K562 (cell line): Measurements from ENCODE around the gene ATP10B. TPM values are rescaled to one million over a fixed set of nuclear protein-coding genes. Genes with fewer than 3 reads are reported as not detected.

Source experiments
- ATAC-seq: fragments of 200-7000 bp; cut with Tn5 transposase; 3 replicates; pipeline ENCODE4 v1.9.1; 2020; ENCODE audit warnings: moderate library complexity
- BruUV-seq: library from RNA; stranded (reverse); fragments of 400-500 nt; replicated peaks from 2 replicates; lab custom pipeline; 2021; lab: Mats Ljungman, UMichigan
- CTCF ChIA-PET: fragments of 300-600 bp; formaldehyde crosslinking; extraction: SDS; loops from one replicate; lab custom pipeline; 2021; ENCODE audit warnings: low intra/inter-chr PET ratio; lab: Yijun Ruan, JAX
- POLR2A ChIA-PET: fragments of 300-600, 350-650 bp; sonication (Branson Sonifier 250); formaldehyde crosslinking; extraction: SDS; loops from one replicate; lab custom pipeline; 2021; ENCODE audit warnings: antibody characterized with exemption, inconsistent platforms; lab: Yijun Ruan, JAX
- DNase-seq, 4 experiments: peaks; one replicate each; pipeline versions ENCODE4 v3.0.0 to v3.0.0-alpha.2; 2011 to 2018; ENCODE audit warnings: low spot score in 3 of 4, mixed read lengths in 3 of 4; ENCODE audit errors: extremely low read depth in 1 of 4
- FAIRE-seq: peaks from 2 replicates; lab custom pipeline; 2011; peaks lifted over from hg19 to GRCh38; lab: Jason Lieb, UNC
- H2AFZ ChIP-seq: 2 replicates; pipeline ENCODE4 v1.6.0; 2011; ENCODE audit warnings: low read depth, low read length, control low read depth, inconsistent platforms
- H3K27ac ChIP-seq: fragments of 200-600 bp; 3 replicates; pipeline ENCODE4 v1.8.0; 2011; ENCODE audit warnings: low read depth, mild to moderate bottlenecking, control low read depth, inconsistent platforms, low read length, moderate library complexity, mixed read lengths; ENCODE audit errors: extremely low read depth
- H3K27me3 ChIP-seq, 2 experiments: fragments of 300-600 bp in 1 of 2; 2 replicates in 1 of 2; 3 replicates in 1 of 2; pipeline versions ENCODE4 v1.6.0 to v1.8.0; 2011; ENCODE audit warnings: inconsistent platforms in 2 of 2, low read length in 2 of 2, mild to moderate bottlenecking in 1 of 2, mixed read lengths in 1 of 2, moderate library complexity in 1 of 2; ENCODE audit not compliant: control insufficient read depth in 2 of 2, insufficient read depth in 2 of 2
- H3K36me3 ChIP-seq: fragments of 300-600 bp; 3 replicates; pipeline ENCODE4 v1.8.0; 2011; ENCODE audit warnings: mild to moderate bottlenecking, low read length, inconsistent platforms; ENCODE audit not compliant: control insufficient read depth, insufficient read depth
- H3K4me1 ChIP-seq, 2 experiments: fragments of 200-600 bp in 1 of 2; replicated peaks in 1 of 2; 2 replicates in 1 of 2; 3 replicates in 1 of 2; pipeline versions ENCODE4 v1.5.1 to v1.8.0; 2011; ENCODE audit warnings: inconsistent platforms in 2 of 2, low read length in 2 of 2, mild to moderate bottlenecking in 1 of 2, mixed read lengths in 1 of 2, moderate library complexity in 1 of 2; ENCODE audit not compliant: control insufficient read depth in 2 of 2, insufficient read depth in 2 of 2
- H3K4me2 ChIP-seq: 2 replicates; pipeline ENCODE4 v1.6.1; 2011; ENCODE audit warnings: low read length, control low read depth, inconsistent platforms, mixed read lengths; ENCODE audit not compliant: insufficient read depth
- H3K4me3 ChIP-seq: fragments of 200-600 bp; sonication (generic), shearing (Covaris generic); 2 replicates; pipeline ENCODE4 v1.5.1; 2016; ENCODE audit warnings: control low read depth, inconsistent platforms
- H3K79me2 ChIP-seq: fragments of 200-600 bp; 3 replicates; pipeline ENCODE4 v1.8.0; 2011; ENCODE audit warnings: low read length, inconsistent platforms; ENCODE audit not compliant: control insufficient read depth, insufficient read depth
- H3K9ac ChIP-seq, 2 experiments: 2 replicates each; pipeline versions ENCODE4 v1.6.0 to v1.6.1; 2011; ENCODE audit warnings: low read depth in 2 of 2, low read length in 2 of 2, control low read depth in 1 of 2, inconsistent platforms in 1 of 2, mild to moderate bottlenecking in 1 of 2, mixed read lengths in 1 of 2; ENCODE audit not compliant: insufficient read depth in 1 of 2
- H3K9me1 ChIP-seq: one replicate; pipeline ENCODE4 v1.6.0; 2011; ENCODE audit warnings: inconsistent platforms, mild to moderate bottlenecking, low read length, moderate library complexity; ENCODE audit not compliant: control insufficient read depth, insufficient read depth
- H3K9me3 ChIP-seq: replicated peaks from 2 replicates; pipeline ENCODE4 v1.5.1; 2011; ENCODE audit warnings: low read depth, low read length, inconsistent platforms; ENCODE audit not compliant: control insufficient read depth, insufficient read depth
- H4K20me1 ChIP-seq: replicated peaks from 2 replicates; pipeline ENCODE4 v1.6.1; 2011; ENCODE audit warnings: low read length, inconsistent platforms, mixed read lengths; ENCODE audit not compliant: control insufficient read depth, insufficient read depth
- ARID2 ChIP-seq: fragments of 450-650 bp; IDR thresholded peaks from 2 replicates; pipeline ENCODE4 v1.6.1; 2017; ENCODE audit warnings: antibody characterized with exemption, mild to moderate bottlenecking
- CHD1 ChIP-seq: fragments of 200-600 bp; sonication (generic); IDR thresholded peaks from one replicate; pipeline ENCODE4 v1.6.1; 2012; ENCODE audit warnings: mild to moderate bottlenecking, moderate library complexity, low read length, inconsistent platforms
- CTBP1 ChIP-seq: fragments of 450-650 bp; IDR thresholded peaks from 2 replicates; pipeline ENCODE4 v1.6.1; 2016; ENCODE audit warnings: borderline replicate concordance
- HNRNPL ChIP-seq: fragments of 200-400 bp; formaldehyde crosslinking; IDR thresholded peaks from 2 replicates; pipeline ENCODE4 v1.6.1; 2017; ENCODE audit warnings: low read depth, mild to moderate bottlenecking, low read length
- KDM4B ChIP-seq, 2 experiments: fragments of 450-650 bp in 1 of 2; sonication (generic) in 1 of 2; IDR thresholded peaks; 2 replicates each; pipeline ENCODE4 v1.6.1; 2016 to 2017; ENCODE audit warnings: borderline replicate concordance in 2 of 2, antibody characterized with exemption in 1 of 2, low read depth in 1 of 2, mild to moderate bottlenecking in 1 of 2
- MCM5 ChIP-seq: fragments of 450-650 bp; IDR thresholded peaks from 2 replicates; pipeline ENCODE4 v1.6.1; 2016; ENCODE audit warnings: low read depth
- POLR3G ChIP-seq: IDR thresholded peaks from 2 replicates; pipeline ENCODE4 v1.6.1; 2011; ENCODE audit not compliant: insufficient read length, insufficient replicate concordance; ENCODE audit errors: extremely low read depth
- SETDB1 ChIP-seq: IDR thresholded peaks from one replicate; pipeline ENCODE4 v1.6.1; 2012; ENCODE audit warnings: low read length, control low read depth, inconsistent platforms
- SRSF1 ChIP-seq: fragments of 200-400 bp; formaldehyde crosslinking; IDR thresholded peaks from 2 replicates; pipeline ENCODE4 v1.6.1; 2017; ENCODE audit warnings: mild to moderate bottlenecking, low read depth, low read length, moderate library complexity
- YY1 ChIP-seq, 3 experiments: IDR thresholded peaks; 2 replicates each; pipeline ENCODE4 v1.6.1; 2011; ENCODE audit warnings: low read length in 2 of 3, mild to moderate bottlenecking in 2 of 3, moderate library complexity in 2 of 3, borderline replicate concordance in 1 of 3, control low read depth in 1 of 3, low read depth in 1 of 3; ENCODE audit not compliant: insufficient read depth in 3 of 3, insufficient replicate concordance in 2 of 3, control insufficient read depth in 1 of 3, insufficient read length in 1 of 3; ENCODE audit errors: extremely low read depth in 1 of 3
- ZBTB17 ChIP-seq: fragments of 450-650 bp; formaldehyde crosslinking; IDR thresholded peaks from 2 replicates; pipeline ENCODE4 v1.4.0; 2020; ENCODE audit warnings: mild to moderate bottlenecking
- WGBS: fragments of 100-300 bp; shearing (Covaris generic); methylation state at CpG from one replicate; pipeline ENCODE4 v1.1.6; 2016; ENCODE audit warnings: low coverage, mixed read lengths; ENCODE audit not compliant: insufficient coverage; ENCODE audit errors: missing lambda C conversion rate; 5-methylcytosine and 5-hydroxymethylcytosine counted together
- in situ Hi-C: fragments of 300-500 bp; cut with MboI; formaldehyde crosslinking; loops from 4 replicates; pipeline ENCODE4 v1.15.0; 2018; ENCODE audit warnings: inconsistent platforms, mixed read lengths
- intact Hi-C: fragments of 100-400 bp; cut with micrococcal nuclease; formaldehyde crosslinking; loops from 2 replicates; pipeline ENCODE4 v1.14.2; 2022
- polyA plus RNA-seq, 8 experiments: library from polyadenylated mRNA; depleted of rRNA in 4 of 8; stranded (reverse) in 5 of 8; unstranded in 3 of 8; fragments of >200 nt; fragmentation: Nextera tagmentation in 2 of 8; fragmentation: Illumina TruSeq in 1 of 8; extraction: Ambion mirVana in 2 of 8; extraction: Trizol in 1 of 8; gene quantifications; 2 replicates each; pipeline versions ENCODE4 v1.2.1 to v1.2.3, GENCODE V29; 2011 to 2014; ENCODE audit warnings: inconsistent platforms in 1 of 8, missing spikeins in 1 of 8
- total RNA-seq, 7 experiments: library from RNA; depleted of rRNA in 6 of 7; stranded (reverse); fragments of >200 nt in 6 of 7; fragmentation: Illumina TruSeq in 2 of 7; extraction: Trizol in 2 of 7; gene quantifications; 2 replicates each; pipeline versions ENCODE4 v1.2.1 to v1.2.3, GENCODE V29; 2011 to 2021; ENCODE audit warnings: low replicate concordance in 1 of 7
- TF ChIP-seq, protein P1 (sequence below): sonication (generic); formaldehyde crosslinking; IDR thresholded peaks from 2 replicates; pipeline ENCODE4 v1.8.0; 2022; ENCODE audit warnings: missing genetic modification reagents, mild to moderate bottlenecking, moderate library complexity, borderline replicate concordance
- TF ChIP-seq, protein P2 (sequence below): sonication (generic); formaldehyde crosslinking; IDR thresholded peaks from 2 replicates; pipeline ENCODE4 v1.8.0; 2022; ENCODE audit warnings: missing genetic modification reagents, mild to moderate bottlenecking, borderline replicate concordance

ATP10B gene
- total and polyA plus RNA-seq, 9 of the 15 experiments (the other 6 are each of a cell fraction or from before 2014, with no cell fraction given), result 0.04 TPM; not detected in 8

DNA sequence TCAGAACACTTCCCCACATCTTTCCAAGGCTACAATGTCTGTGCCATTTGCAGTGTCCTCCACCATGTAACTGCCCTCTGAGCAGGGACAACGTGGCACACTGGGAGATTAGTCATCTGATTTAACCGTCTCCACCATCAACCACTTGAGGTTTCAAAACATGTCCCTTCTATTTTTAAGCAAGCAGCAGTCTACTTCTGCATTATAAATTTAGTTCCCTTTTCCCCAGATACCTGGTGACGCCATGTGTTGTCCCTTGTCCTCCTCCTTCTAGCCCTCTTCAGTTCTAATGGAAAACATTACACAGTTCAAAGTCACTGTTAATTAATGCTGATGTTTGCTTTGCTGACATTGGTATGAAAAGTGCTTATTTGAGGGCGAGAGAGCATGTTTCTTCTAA is 52.8 kb downstream of the ATP10B start (continued):
- TF ChIP-seq, protein P1, sequence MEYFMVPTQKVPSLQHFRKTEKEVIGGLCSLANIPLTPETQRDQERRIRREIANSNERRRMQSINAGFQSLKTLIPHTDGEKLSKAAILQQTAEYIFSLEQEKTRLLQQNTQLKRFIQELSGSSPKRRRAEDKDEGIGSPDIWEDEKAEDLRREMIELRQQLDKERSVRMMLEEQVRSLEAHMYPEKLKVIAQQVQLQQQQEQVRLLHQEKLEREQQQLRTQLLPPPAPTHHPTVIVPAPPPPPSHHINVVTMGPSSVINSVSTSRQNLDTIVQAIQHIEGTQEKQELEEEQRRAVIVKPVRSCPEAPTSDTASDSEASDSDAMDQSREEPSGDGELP (CRISPR knock-in tag), result no peak
- TF ChIP-seq ARID2, result no peak
- TF ChIP-seq SRSF1, result no peak
- TF ChIP-seq SETDB1, result no peak
- TF ChIP-seq CTBP1, result no peak
- TF ChIP-seq, all 486 proteins: peak for 0

DNA sequence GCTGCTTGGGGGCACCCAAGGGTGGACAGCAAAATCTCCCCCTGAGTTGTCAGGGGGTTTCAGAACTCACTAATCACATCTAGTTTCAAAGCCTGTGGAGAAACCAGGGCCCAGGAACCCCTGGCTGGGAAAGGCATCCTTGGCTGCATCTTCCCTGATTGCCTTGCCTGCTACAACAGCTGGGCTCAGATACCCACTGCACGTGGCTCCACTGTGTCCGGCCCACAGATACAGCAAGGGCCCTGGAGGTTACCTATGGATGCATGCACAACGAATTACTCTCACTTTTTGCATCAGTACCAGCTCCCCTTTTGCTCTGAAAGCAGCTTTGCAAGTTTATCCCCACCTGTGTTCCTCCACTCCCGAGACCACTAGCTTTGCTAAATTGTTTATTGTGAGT is 55.0 kb downstream of the ATP10B start:
- Histone ChIP-seq H3K4me2 (no peak overlapping the region), H2AFZ (no peak overlapping the region), H3K79me2 (no peaks in the 10 kb centered on the region), H3K27ac (no peak overlapping the region), H3K4me3 (no peak overlapping the region), H3K9me3 (no peaks in the 10 kb centered on the region), H4K20me1 (no peaks in the 10 kb centered on the region), H3K27me3 (no peaks in the 10 kb centered on the region), H3K36me3 (no peaks in the 10 kb centered on the region), H3K9me1 (no peaks in the 10 kb centered on the region), H3K4me1 (no peaks in the 10 kb centered on the region), H3K9ac (no peak overlapping the region)
- ATAC-seq (no peak), DNase-seq (no peak), FAIRE-seq (no peak)
- intact Hi-C loops (no loop called here), in situ Hi-C loops (no loop called here)
- ChIA-PET CTCF (no interaction called here), POLR2A (no interaction called here)
- BruUV-seq, result no TSS peak
- WGBS, result 0% methylated on average over 4 of the region's 4 CpGs
- no peak for TF ChIP-seq MCM5
- TF ChIP-seq CHD1, result no peak
- TF ChIP-seq, protein P2, sequence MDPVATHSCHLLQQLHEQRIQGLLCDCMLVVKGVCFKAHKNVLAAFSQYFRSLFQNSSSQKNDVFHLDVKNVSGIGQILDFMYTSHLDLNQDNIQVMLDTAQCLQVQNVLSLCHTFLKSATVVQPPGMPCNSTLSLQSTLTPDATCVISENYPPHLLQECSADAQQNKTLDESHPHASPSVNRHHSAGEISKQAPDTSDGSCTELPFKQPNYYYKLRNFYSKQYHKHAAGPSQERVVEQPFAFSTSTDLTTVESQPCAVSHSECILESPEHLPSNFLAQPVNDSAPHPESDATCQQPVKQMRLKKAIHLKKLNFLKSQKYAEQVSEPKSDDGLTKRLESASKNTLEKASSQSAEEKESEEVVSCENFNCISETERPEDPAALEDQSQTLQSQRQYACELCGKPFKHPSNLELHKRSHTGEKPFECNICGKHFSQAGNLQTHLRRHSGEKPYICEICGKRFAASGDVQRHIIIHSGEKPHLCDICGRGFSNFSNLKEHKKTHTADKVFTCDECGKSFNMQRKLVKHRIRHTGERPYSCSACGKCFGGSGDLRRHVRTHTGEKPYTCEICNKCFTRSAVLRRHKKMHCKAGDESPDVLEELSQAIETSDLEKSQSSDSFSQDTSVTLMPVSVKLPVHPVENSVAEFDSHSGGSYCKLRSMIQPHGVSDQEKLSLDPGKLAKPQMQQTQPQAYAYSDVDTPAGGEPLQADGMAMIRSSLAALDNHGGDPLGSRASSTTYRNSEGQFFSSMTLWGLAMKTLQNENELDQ (CRISPR knock-in tag), result no peak
- no peak for TF ChIP-seq YY1 (IDR thresholded peaks at IDR 0.05; ENCODE audit: borderline replicate concordance in 1 of 3, control insufficient read depth in 1 of 3, extremely low read depth in 1 of 3, insufficient read depth in 3 of 3, insufficient read length in 1 of 3, insufficient replicate concordance in 2 of 3, low read depth in 1 of 3, low read length in 2 of 3)
- TF ChIP-seq POLR3G, result no peak
- TF ChIP-seq KDM4B (IDR thresholded peaks at IDR 0.05; ENCODE audit: borderline replicate concordance in 2 of 2, low read depth in 1 of 2), result no peak
- TF ChIP-seq HNRNPL, result no peak
- no peak for TF ChIP-seq ZBTB17 (CRISPR knock-in tag)
